ENCODE data around the gene OTOF.

DNA sequence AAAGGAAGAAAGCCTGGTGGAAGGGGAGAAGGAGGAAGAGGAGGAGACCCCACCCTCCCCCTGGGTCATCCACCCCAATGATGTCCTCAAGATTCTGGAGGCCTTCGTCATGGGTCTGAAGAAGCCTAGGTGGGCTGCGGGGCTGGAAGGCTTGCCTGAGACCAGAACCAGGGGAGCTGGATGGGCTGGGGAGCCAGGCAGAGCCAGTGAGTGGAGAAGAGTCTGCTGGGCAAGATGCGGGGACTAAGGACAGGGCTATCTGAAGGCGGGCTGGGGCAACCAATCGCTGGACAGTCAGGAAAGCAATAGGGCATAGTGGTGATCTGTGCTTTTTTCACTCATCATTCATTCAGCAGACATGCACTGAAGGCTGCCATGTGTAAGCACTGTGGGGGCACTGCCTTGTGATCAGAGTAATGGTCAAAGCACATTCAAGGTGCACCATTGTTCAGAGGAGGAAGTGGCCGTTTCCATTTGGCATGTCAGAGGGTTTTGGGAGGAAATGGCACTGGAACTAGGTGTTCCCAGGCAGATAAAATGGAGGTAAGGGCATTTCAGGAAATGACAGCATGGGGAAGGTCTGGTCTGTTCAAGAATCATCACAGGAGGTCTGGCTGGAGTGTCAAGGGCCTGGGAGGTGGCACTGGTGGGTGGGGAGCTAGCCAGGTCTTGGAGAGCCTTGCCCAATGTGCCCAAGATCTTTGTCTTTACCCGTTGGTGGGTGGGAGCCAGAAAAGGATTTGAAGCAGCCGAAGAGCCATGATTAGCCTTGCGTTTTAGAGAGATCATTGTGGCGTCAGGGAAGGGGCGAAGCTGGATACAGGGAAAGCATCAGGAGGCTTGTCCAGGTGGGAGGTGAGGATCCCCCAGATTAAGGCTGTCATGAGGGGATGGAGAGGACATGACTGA lies 24.2 kb downstream of the OTOF start:
- no peak for TF ChIP-seq EZH2phosphoT487 (IDR thresholded peaks at IDR 0.05; ENCODE audit: low read length)
- TF ChIP-seq, protein P1, sequence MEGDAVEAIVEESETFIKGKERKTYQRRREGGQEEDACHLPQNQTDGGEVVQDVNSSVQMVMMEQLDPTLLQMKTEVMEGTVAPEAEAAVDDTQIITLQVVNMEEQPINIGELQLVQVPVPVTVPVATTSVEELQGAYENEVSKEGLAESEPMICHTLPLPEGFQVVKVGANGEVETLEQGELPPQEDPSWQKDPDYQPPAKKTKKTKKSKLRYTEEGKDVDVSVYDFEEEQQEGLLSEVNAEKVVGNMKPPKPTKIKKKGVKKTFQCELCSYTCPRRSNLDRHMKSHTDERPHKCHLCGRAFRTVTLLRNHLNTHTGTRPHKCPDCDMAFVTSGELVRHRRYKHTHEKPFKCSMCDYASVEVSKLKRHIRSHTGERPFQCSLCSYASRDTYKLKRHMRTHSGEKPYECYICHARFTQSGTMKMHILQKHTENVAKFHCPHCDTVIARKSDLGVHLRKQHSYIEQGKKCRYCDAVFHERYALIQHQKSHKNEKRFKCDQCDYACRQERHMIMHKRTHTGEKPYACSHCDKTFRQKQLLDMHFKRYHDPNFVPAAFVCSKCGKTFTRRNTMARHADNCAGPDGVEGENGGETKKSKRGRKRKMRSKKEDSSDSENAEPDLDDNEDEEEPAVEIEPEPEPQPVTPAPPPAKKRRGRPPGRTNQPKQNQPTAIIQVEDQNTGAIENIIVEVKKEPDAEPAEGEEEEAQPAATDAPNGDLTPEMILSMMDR (IDR thresholded peaks at IDR 0.05; ENCODE audit: low read length), result no peak
- TF ChIP-seq EZH2 (optimal IDR thresholded peaks at IDR 0.05; ENCODE audit: low read depth, low read length), result no peak

Measured in MM.1S (cell line).